Neural cell (in vitro differentiated cells): Measurements from ENCODE around the gene FNDC1. TPM values are rescaled to one million over a fixed set of nuclear protein-coding genes. Genes with fewer than 3 reads are reported as not detected.

Experiments used
- H2AFZ ChIP-seq: fragments of 200-600, 300-800 bp; sonication (generic), shearing (Covaris generic); 2 replicates; pipeline ENCODE4 v1.6.0; 2014; ENCODE audit warnings: low read depth, mild to moderate bottlenecking, antibody characterized with exemption, low read length, moderate library complexity
- H3F3A ChIP-seq: fragments of 200-600 bp; shearing (Covaris generic); 2 replicates; pipeline ENCODE4 v1.6.1; 2016; ENCODE audit warnings: mild to moderate bottlenecking, moderate library complexity, mixed read lengths, antibody characterized with exemption, low read length; ENCODE audit not compliant: insufficient read depth, poor library complexity, severe bottlenecking
- H3K27ac ChIP-seq: fragments of 200-600, 300-800 bp; sonication (generic), shearing (Covaris generic); 2 replicates; pipeline ENCODE4 v1.5.1; 2014; ENCODE audit warnings: mild to moderate bottlenecking, low read length, moderate library complexity
- H3K27me3 ChIP-seq: fragments of 300-800, 200-600 bp; sonication (generic), shearing (Covaris generic); 2 replicates; pipeline ENCODE4 v1.6.0; 2014; ENCODE audit warnings: mild to moderate bottlenecking, low read depth, low read length, moderate library complexity; ENCODE audit not compliant: insufficient read depth
- H3K36me3 ChIP-seq: fragments of 300-800, 200-600 bp; sonication (generic), shearing (Covaris generic); 2 replicates; pipeline ENCODE4 v1.5.1; 2014; ENCODE audit warnings: mild to moderate bottlenecking, antibody characterized with exemption, low read length, moderate library complexity; ENCODE audit not compliant: insufficient read depth
- H3K4me2 ChIP-seq: fragments of 300-800, 200-600 bp; sonication (generic), shearing (Covaris generic); 2 replicates; pipeline ENCODE4 v1.6.0; 2014; ENCODE audit warnings: mild to moderate bottlenecking, low read length
- H3K4me3 ChIP-seq: fragments of 300-800, 200-600 bp; sonication (generic), shearing (Covaris generic); 2 replicates; pipeline ENCODE4 v1.5.1; 2014; ENCODE audit warnings: mild to moderate bottlenecking, low read length, moderate library complexity
- H3K79me2 ChIP-seq: fragments of 200-600 bp; shearing (Covaris generic); replicated peaks from 2 replicates; pipeline ENCODE4 v1.6.0; 2014; ENCODE audit warnings: mild to moderate bottlenecking, low read length, moderate library complexity; ENCODE audit not compliant: insufficient read depth
- H3K9ac ChIP-seq: fragments of 300-800, 200-600 bp; sonication (generic), shearing (Covaris generic); 2 replicates; pipeline ENCODE4 v1.6.1; 2016; ENCODE audit warnings: mild to moderate bottlenecking, low read length, mixed read lengths
- H3K9me2 ChIP-seq: fragments of 200-600 bp; shearing (Covaris generic); 2 replicates; pipeline ENCODE4 v1.6.1; 2016; ENCODE audit warnings: mild to moderate bottlenecking, low read length, mixed read lengths; ENCODE audit not compliant: insufficient read depth
- H3K9me3 ChIP-seq: fragments of 200-600, 300-800 bp; sonication (generic), shearing (Covaris generic); 2 replicates; pipeline ENCODE4 v1.6.1; 2016; ENCODE audit warnings: mild to moderate bottlenecking, mixed run types, low read length, moderate library complexity, mixed read lengths
- H4K20me1 ChIP-seq: fragments of 200-600 bp; shearing (Covaris generic); 2 replicates; pipeline ENCODE4 v1.6.1; 2016; ENCODE audit warnings: mild to moderate bottlenecking, mixed run types; ENCODE audit not compliant: insufficient read depth
- CTCF ChIP-seq: fragments of 450-650 bp; IDR thresholded peaks from 2 replicates; pipeline ENCODE4 v1.5.1; 2014; ENCODE audit warnings: antibody characterized with exemption, mild to moderate bottlenecking, moderate library complexity; ENCODE audit not compliant: poor library complexity, severe bottlenecking
- EP300 ChIP-seq: fragments of 450-650 bp; conservative IDR thresholded peaks from 2 replicates; pipeline ENCODE4 v1.6.1; 2014; ENCODE audit warnings: antibody characterized with exemption, mild to moderate bottlenecking, moderate library complexity; ENCODE audit not compliant: poor library complexity, severe bottlenecking
- EZH2 ChIP-seq: fragments of 200-600, 300-800 bp; shearing (Covaris generic), sonication (generic); IDR thresholded peaks from 2 replicates; pipeline ENCODE4 v1.6.1; 2014; ENCODE audit warnings: antibody characterized with exemption, low read length, borderline replicate concordance, mild to moderate bottlenecking; ENCODE audit not compliant: insufficient read depth, poor library complexity, severe bottlenecking
- MXI1 ChIP-seq: fragments of 450-650 bp; conservative IDR thresholded peaks from 2 replicates; pipeline ENCODE4 v1.6.1; 2014; ENCODE audit warnings: antibody characterized with exemption, mild to moderate bottlenecking; ENCODE audit not compliant: poor library complexity, severe bottlenecking
- POLR2AphosphoS5 ChIP-seq: IDR thresholded peaks from 2 replicates; pipeline ENCODE4 v1.6.1; 2012
- RAD21 ChIP-seq: fragments of 450-650 bp; conservative IDR thresholded peaks from 2 replicates; pipeline ENCODE4 v1.6.1; 2014; ENCODE audit warnings: antibody characterized with exemption, mild to moderate bottlenecking, moderate library complexity
- SMC3 ChIP-seq: fragments of 450-650 bp; conservative IDR thresholded peaks from 2 replicates; pipeline ENCODE4 v1.6.1; 2014; ENCODE audit warnings: antibody characterized with exemption, mild to moderate bottlenecking, moderate library complexity; ENCODE audit not compliant: poor library complexity
- TAF1 ChIP-seq: IDR thresholded peaks from 2 replicates; pipeline ENCODE4 v1.6.1; 2012; ENCODE audit warnings: low read depth
- polyA plus RNA-seq: library from polyadenylated mRNA; depleted of rRNA; stranded (reverse); fragments of >200 nt; gene quantifications from 2 replicates; pipeline ENCODE4 v1.2.3, GENCODE V29; 2014
- TF ChIP-seq, protein P1 (sequence below): IDR thresholded peaks from 2 replicates; pipeline ENCODE4 v1.6.1; 2012; ENCODE audit warnings: borderline replicate concordance

FNDC1 gene
- polyA plus RNA-seq, 1 donor from 2014 or later, result not detected

DNA sequence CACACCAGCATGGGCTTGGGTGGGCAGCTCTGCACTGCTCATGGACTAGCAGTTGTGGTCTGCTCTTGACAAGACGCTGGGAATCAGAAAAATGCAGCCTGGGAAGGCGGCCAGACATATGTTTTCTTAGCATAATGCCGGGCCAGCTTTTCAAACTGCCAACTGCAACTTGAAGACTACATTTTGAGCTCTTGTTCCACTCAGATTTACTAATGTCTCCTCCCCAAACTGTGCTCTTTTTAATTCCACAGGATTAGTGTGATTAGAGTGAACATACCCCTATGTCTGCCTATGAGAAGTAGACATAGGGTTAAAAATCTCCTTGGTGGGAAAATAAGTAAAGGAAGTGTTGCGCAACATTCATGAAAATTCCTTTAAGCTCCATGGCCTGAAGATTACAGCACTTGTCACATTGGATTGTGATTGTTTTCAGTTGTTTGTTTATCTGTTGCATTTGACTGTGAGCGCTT lies 5.3 kb upstream of the FNDC1 start:
- Histone ChIP-seq H3K27ac (no peak overlapping the region), H4K20me1 (no peaks in the 10 kb centered on the region), H3K9me3 (no peaks in the 10 kb centered on the region), H2AFZ (no peak overlapping the region), H3K79me2 (no peaks in the 10 kb centered on the region), H3F3A (no peaks in the 10 kb centered on the region), H3K36me3 (no peaks in the 10 kb centered on the region), H3K4me2 (no peak overlapping the region), H3K9ac (no peak overlapping the region), H3K4me3 (no peak overlapping the region), H3K9me2 (no peaks in the 10 kb centered on the region), H3K27me3 (peaks cover 26% of the 10 kb centered on the region)
- TF ChIP-seq, protein P1, sequence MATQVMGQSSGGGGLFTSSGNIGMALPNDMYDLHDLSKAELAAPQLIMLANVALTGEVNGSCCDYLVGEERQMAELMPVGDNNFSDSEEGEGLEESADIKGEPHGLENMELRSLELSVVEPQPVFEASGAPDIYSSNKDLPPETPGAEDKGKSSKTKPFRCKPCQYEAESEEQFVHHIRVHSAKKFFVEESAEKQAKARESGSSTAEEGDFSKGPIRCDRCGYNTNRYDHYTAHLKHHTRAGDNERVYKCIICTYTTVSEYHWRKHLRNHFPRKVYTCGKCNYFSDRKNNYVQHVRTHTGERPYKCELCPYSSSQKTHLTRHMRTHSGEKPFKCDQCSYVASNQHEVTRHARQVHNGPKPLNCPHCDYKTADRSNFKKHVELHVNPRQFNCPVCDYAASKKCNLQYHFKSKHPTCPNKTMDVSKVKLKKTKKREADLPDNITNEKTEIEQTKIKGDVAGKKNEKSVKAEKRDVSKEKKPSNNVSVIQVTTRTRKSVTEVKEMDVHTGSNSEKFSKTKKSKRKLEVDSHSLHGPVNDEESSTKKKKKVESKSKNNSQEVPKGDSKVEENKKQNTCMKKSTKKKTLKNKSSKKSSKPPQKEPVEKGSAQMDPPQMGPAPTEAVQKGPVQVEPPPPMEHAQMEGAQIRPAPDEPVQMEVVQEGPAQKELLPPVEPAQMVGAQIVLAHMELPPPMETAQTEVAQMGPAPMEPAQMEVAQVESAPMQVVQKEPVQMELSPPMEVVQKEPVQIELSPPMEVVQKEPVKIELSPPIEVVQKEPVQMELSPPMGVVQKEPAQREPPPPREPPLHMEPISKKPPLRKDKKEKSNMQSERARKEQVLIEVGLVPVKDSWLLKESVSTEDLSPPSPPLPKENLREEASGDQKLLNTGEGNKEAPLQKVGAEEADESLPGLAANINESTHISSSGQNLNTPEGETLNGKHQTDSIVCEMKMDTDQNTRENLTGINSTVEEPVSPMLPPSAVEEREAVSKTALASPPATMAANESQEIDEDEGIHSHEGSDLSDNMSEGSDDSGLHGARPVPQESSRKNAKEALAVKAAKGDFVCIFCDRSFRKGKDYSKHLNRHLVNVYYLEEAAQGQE, result no peak
- no peak for TF ChIP-seq MXI1
- no peak for TF ChIP-seq EZH2
- TF ChIP-seq POLR2AphosphoS5, result no peak
- TF ChIP-seq SMC3, result no peak
- no peak for TF ChIP-seq EP300
- no peak for TF ChIP-seq TAF1
- no peak for TF ChIP-seq RAD21
- TF ChIP-seq CTCF, result no peak

GRCh38 chr6:159168536-159169192 lies 536 bp upstream of the FNDC1 start:
- no peak overlapping the region for H2AFZ ChIP-seq
- H3K9ac ChIP-seq, result no peak overlapping the region
- no peaks in the 10 kb centered on the region for H4K20me1 ChIP-seq
- H3K79me2 ChIP-seq, result no peaks in the 10 kb centered on the region
- no peak overlapping the region for H3K27ac ChIP-seq
- no peaks in the 10 kb centered on the region for H3F3A ChIP-seq
- H3K27me3 ChIP-seq, result peaks cover 69% of the 10 kb centered on the region
- H3K9me3 ChIP-seq, result no peaks in the 10 kb centered on the region
- H3K9me2 ChIP-seq, result no peaks in the 10 kb centered on the region
- H3K36me3 ChIP-seq, result no peaks in the 10 kb centered on the region
- TF ChIP-seq MXI1, result no peak
- no peak for TF ChIP-seq TAF1
- TF ChIP-seq, protein P1, result no peak
- no peak for TF ChIP-seq SMC3
- no peak for TF ChIP-seq RAD21
- TF ChIP-seq EP300, result no peak
- peak; percentile 74 for TF ChIP-seq EZH2
- TF ChIP-seq POLR2AphosphoS5, result no peak
- peak; percentile 27 for TF ChIP-seq CTCF
- H3K4me3 ChIP-seq, result peak overlapping the region; percentile 47
- H3K4me2 ChIP-seq, result no peak overlapping the region
